Keratinocyte (primary cell): ENCODE measurements around the gene ARSB. TPM values are rescaled to one million over a fixed set of nuclear protein-coding genes. Genes with fewer than 3 reads are reported as not detected.

Experiments
- DNase-seq: peaks from one replicate; pipeline ENCODE4 v3.0.0-alpha.2; 2011; ENCODE audit warnings: low read depth, missing footprints, low spot score
- FAIRE-seq: peaks from 2 replicates; lab custom pipeline; 2011; peaks lifted over from hg19 to GRCh38; lab: Jason Lieb, UNC
- H2AFZ ChIP-seq: 2 replicates; pipeline ENCODE4 v1.6.0; 2012; ENCODE audit warnings: low read length, control low read depth, inconsistent platforms; ENCODE audit not compliant: control insufficient read depth
- H3K27ac ChIP-seq: 2 replicates; pipeline ENCODE4 v1.5.1; 2011; ENCODE audit warnings: low read length; ENCODE audit not compliant: control insufficient read depth, insufficient read depth
- H3K27me3 ChIP-seq: 3 replicates; pipeline ENCODE4 v1.6.0; 2011; ENCODE audit warnings: low read length; ENCODE audit not compliant: control insufficient read depth, insufficient read depth; ENCODE audit errors: extremely low read depth
- H3K36me3 ChIP-seq, 2 experiments: 2 replicates in 1 of 2; 3 replicates in 1 of 2; pipeline ENCODE4 v1.5.1; 2011; ENCODE audit warnings: low read length in 2 of 2, mild to moderate bottlenecking in 1 of 2; ENCODE audit not compliant: control insufficient read depth in 2 of 2, insufficient read depth in 2 of 2; ENCODE audit errors: extremely low read depth in 1 of 2
- H3K4me1 ChIP-seq: 3 replicates; pipeline ENCODE4 v1.5.1; 2011; ENCODE audit warnings: low read length; ENCODE audit not compliant: control insufficient read depth, insufficient read depth; ENCODE audit errors: extremely low read depth
- H3K4me2 ChIP-seq: 3 replicates; pipeline ENCODE4 v1.6.0; 2011; ENCODE audit warnings: low read depth, low read length; ENCODE audit not compliant: control insufficient read depth, insufficient read depth; ENCODE audit errors: extremely low read depth
- H3K4me3 ChIP-seq, 3 experiments: fragments of 200-600 bp in 1 of 3; sonication (generic) in 1 of 3; 2 replicates in 2 of 3; 3 replicates in 1 of 3; pipeline ENCODE4 v1.5.1; 2011 to 2016; ENCODE audit warnings: low read length in 3 of 3, mild to moderate bottlenecking in 3 of 3, control low read depth in 2 of 3, inconsistent platforms in 1 of 3, low read depth in 1 of 3, mixed read lengths in 1 of 3, mixed run types in 1 of 3, moderate library complexity in 1 of 3; ENCODE audit not compliant: control insufficient read depth in 2 of 3, insufficient read depth in 2 of 3; ENCODE audit errors: extremely low read depth in 1 of 3
- H3K79me2 ChIP-seq: 2 replicates; pipeline ENCODE4 v1.6.0; 2012; ENCODE audit warnings: low read length; ENCODE audit not compliant: control insufficient read depth, insufficient read depth
- H3K9ac ChIP-seq: 3 replicates; pipeline ENCODE4 v1.6.0; 2011; ENCODE audit warnings: low read length; ENCODE audit not compliant: control insufficient read depth, insufficient read depth; ENCODE audit errors: extremely low read depth
- H3K9me1 ChIP-seq: 3 replicates; pipeline ENCODE4 v1.6.0; 2011; ENCODE audit warnings: low read length; ENCODE audit not compliant: control insufficient read depth, insufficient read depth; ENCODE audit errors: extremely low read depth
- H3K9me3 ChIP-seq: 2 replicates; pipeline ENCODE4 v1.5.1; 2012; ENCODE audit warnings: low read depth, low read length; ENCODE audit not compliant: control insufficient read depth
- H4K20me1 ChIP-seq: 3 replicates; pipeline ENCODE4 v1.6.0; 2011; ENCODE audit warnings: low read length; ENCODE audit not compliant: control insufficient read depth, insufficient read depth; ENCODE audit errors: extremely low read depth
- CTCF ChIP-seq, 3 experiments: IDR thresholded peaks in 1 of 3; conservative IDR thresholded peaks in 1 of 3; optimal IDR thresholded peaks in 1 of 3; 2 replicates in 2 of 3; 3 replicates in 1 of 3; pipeline versions ENCODE3 to v1.5.1; 2011; ENCODE audit warnings: low read length in 3 of 3, mild to moderate bottlenecking in 3 of 3, moderate library complexity in 2 of 3, control low read depth in 1 of 3, inconsistent platforms in 1 of 3; ENCODE audit not compliant: insufficient read depth in 2 of 3; ENCODE audit errors: extremely low read depth in 1 of 3
- EZH2 ChIP-seq: IDR thresholded peaks from one replicate; pipeline ENCODE4 v1.6.1; 2012; ENCODE audit warnings: inconsistent platforms, mild to moderate bottlenecking, low read length, moderate library complexity
- dilution Hi-C: fragments of 300-500 bp; cut with MboI; formaldehyde crosslinking; loops from one replicate; pipeline ENCODE4 v1.7.0; 2020; ENCODE audit warnings: low sequenced_read_pairs; ENCODE audit not compliant: extremely low pct_ligation_motif_present
- polyA plus RNA-seq, 5 experiments: library from polyadenylated mRNA; depleted of rRNA in 3 of 5; stranded (reverse) in 3 of 5; stranded (forward) in 1 of 5; unstranded in 1 of 5; fragments of >200 nt; gene quantifications; 1 replicate in 1 of 5; 2 replicates in 3 of 5; 3 replicates in 1 of 5; pipeline versions ENCODE4 v1.2.1 to v1.2.3, GENCODE V29; 2011 to 2012; ENCODE audit warnings: missing spikeins in 2 of 5, low read depth in 1 of 5, low replicate concordance in 1 of 5

The ARSB gene
- polyA plus RNA-seq, 1 donor (not counting 4 experiments of a cell fraction or from before 2014, with no cell fraction given), result 4.5 TPM

- dilution Hi-C loops, result no loop called here
- H3K9me1 ChIP-seq, result no peaks in the 10 kb centered on the region
Measured at GRCh38 chr5:78922879-78923621, 62.1 kb downstream of the ARSB start.

GRCh38 chr5:78920604-78921003 is 64.5 kb downstream of the ARSB start:
- FAIRE-seq (no peak), DNase-seq (no peak)
- H3K4me2 ChIP-seq, result no peak overlapping the region
- no peaks in the 10 kb centered on the region for H3K9me3 ChIP-seq
- peak in 2 of 3 experiments; percentile 46 to 49 for TF ChIP-seq CTCF (optimal IDR thresholded peaks at IDR 0.05 in 1 of 3, IDR thresholded peaks at IDR 0.05 in 1 of 3, conservative IDR thresholded peaks at IDR 0.05 in 1 of 3; ENCODE audit: extremely low read depth in 1 of 3, insufficient read depth in 2 of 3, low read length in 3 of 3)
- TF ChIP-seq EZH2, result no peak
- H2AFZ ChIP-seq, result no peak overlapping the region
- H3K9me1 ChIP-seq, result no peaks in the 10 kb centered on the region
- no peaks in the 10 kb centered on the region for H3K36me3 ChIP-seq
- H3K4me1 ChIP-seq, result no peaks in the 10 kb centered on the region
- no peaks in the 10 kb centered on the region for H4K20me1 ChIP-seq
- H3K4me3 ChIP-seq, result no peak overlapping the region
- no peak overlapping the region for H3K27ac ChIP-seq
- H3K27me3 ChIP-seq, result no peaks in the 10 kb centered on the region
- dilution Hi-C loops, result no loop called here
- H3K79me2 ChIP-seq, result no peaks in the 10 kb centered on the region
- H3K9ac ChIP-seq, result no peak overlapping the region

More at GRCh38 chr5:78922879-78923621, 62.1 kb downstream of the ARSB start:
- Histone ChIP-seq H3K4me3 (no peak overlapping the region), H3K27ac (no peak overlapping the region), H3K36me3 (no peaks in the 10 kb centered on the region), H3K9ac (no peak overlapping the region), H2AFZ (no peak overlapping the region), H3K9me3 (no peaks in the 10 kb centered on the region), H3K27me3 (no peaks in the 10 kb centered on the region), H3K4me2 (no peak overlapping the region), H3K4me1 (no peaks in the 10 kb centered on the region), H4K20me1 (no peaks in the 10 kb centered on the region), H3K79me2 (no peaks in the 10 kb centered on the region)
- FAIRE-seq, result no peak
- DNase-seq, result no peak
- TF ChIP-seq CTCF (optimal IDR thresholded peaks at IDR 0.05 in 1 of 3, IDR thresholded peaks at IDR 0.05 in 1 of 3, conservative IDR thresholded peaks at IDR 0.05 in 1 of 3; ENCODE audit: extremely low read depth in 1 of 3, insufficient read depth in 2 of 3, low read length in 3 of 3), result no peak
- TF ChIP-seq EZH2, result no peak
